ENCODE results near the gene ARMC10. TPM values are rescaled to one million over a fixed set of nuclear protein-coding genes. Genes with fewer than 3 reads are reported as not detected.
A peak's percentile ranks its signal among the peaks of the same experiment; 100 is the strongest.

ARMC10 gene
- total and polyA plus RNA-seq, 9 of the 15 experiments (the other 6 are each of a cell fraction or from before 2014, with no cell fraction given), result 17.0 to 113 (median 72.6) TPM

- TF ChIP-seq SMARCB1 (IDR thresholded peaks at IDR 0.05; ENCODE audit: insufficient read length, low read depth) (no peak), MAFF (IDR thresholded peaks at IDR 0.05; ENCODE audit: low read length) (no peak), JUND (IDR thresholded peaks at IDR 0.05; ENCODE audit: borderline replicate concordance, low read depth, low read length) (peak; percentile 39; the same call in 1 of the 2 replicates), JUND (tag; IDR thresholded peaks at IDR 0.05; ENCODE audit: borderline replicate concordance, low read depth, low read length) (peak; percentile 7; the same call in 1 of the 3 replicates), TFAP4 (CRISPR knock-in tag; IDR thresholded peaks at IDR 0.05; ENCODE audit: borderline replicate concordance) (peak; percentile 82), MYBL2 (IDR thresholded peaks at IDR 0.05; ENCODE audit: low read depth) (no peak), MYBL2 (CRISPR knock-in tag; IDR thresholded peaks at IDR 0.05; ENCODE audit: borderline replicate concordance) (no peak), ZNF57 (CRISPR knock-in tag; IDR thresholded peaks at IDR 0.05) (no peak), NR3C1 (CRISPR knock-in tag; IDR thresholded peaks at IDR 0.05) (no peak), CBX3 (IDR thresholded peaks at IDR 0.05; ENCODE audit: borderline replicate concordance in 1 of 2, low read length in 2 of 2) (no peak), ATF4 (CRISPR knock-in tag; IDR thresholded peaks at IDR 0.05) (no peak), CC2D1A (IDR thresholded peaks at IDR 0.05) (no peak), RNF219 (CRISPR knock-in tag; IDR thresholded peaks at IDR 0.05) (no peak), ARNT (IDR thresholded peaks at IDR 0.05) (no peak), ZNF3 (CRISPR knock-in tag; IDR thresholded peaks at IDR 0.05) (no peak)
Observed at GRCh38 chr7:103074519-103075336, at the start of gene ARMC10, which contains the start of gene FBXL13 (continued).

Data from K562 (cell line).